ENCODE results near the gene ZBTB7C.

The ZBTB7C gene

DNA sequence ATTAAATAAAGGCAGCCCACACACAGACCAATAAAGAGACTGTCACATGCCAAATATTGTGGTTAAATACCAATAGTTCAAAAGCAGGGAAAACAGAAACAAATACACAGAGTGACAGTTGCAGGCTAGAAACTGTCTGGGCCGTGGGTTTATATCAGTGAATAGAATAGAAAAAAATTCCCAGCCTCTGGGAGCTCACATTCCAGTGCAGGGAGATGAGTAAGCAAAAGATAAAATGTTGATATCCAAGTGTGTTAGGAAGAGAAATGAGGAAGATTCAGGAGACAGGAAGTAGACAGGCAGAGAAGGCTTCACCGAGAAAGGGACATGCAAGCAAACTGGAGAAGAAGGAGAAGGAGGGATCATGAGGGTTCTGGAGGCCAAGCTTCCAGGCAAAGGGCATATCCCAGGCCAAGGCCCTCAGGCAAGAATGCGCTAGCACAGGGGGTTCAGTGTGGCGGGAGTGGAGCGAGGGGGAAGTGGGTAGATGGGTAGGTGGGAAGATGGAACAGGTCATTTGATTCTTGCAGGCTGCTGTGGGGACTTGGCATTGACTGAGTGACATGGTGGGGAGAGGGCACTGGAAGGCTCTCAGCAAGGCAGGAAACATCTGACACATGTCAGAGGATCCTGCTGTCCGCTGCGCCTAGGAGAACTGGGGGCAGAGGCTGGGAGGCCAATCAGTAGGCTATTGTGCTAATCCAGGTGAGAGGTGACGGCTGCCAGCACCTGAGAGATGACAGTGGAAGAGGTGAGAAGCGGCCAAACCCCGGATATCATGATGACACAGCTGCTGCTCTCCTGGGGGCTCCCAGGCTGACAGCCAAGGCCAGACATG lies 89.2 kb downstream of the ZBTB7C start:
- no peak for DNase-seq

DNA sequence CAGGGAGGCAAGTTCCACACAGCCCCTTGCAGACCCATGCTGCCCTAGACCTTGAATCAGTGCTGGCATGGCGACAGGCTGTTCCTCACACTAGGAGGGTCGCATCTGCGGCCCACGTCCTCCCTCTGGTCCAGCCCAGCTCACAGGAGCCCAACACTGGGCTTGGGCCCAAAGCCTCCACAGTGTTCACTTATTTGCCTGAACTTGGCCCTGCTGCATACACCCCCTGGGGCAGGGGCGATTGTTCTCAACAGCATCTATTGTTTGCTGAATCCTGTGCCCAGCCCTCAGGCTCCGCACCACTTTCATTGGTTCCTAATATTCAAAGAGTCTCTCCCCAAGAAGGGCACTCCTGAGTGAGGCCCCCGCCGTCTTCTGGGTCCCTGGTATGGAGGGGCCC lies 90.7 kb downstream of the ZBTB7C start:
- no peak for DNase-seq

GRCh38 chr18:48317781-48318381 lies 91.3 kb downstream of the ZBTB7C start:
- DNase-seq: no peak

- no peak for DNase-seq
Observed at GRCh38 chr18:48316177-48316576, 93.0 kb downstream of the ZBTB7C start.

DNA sequence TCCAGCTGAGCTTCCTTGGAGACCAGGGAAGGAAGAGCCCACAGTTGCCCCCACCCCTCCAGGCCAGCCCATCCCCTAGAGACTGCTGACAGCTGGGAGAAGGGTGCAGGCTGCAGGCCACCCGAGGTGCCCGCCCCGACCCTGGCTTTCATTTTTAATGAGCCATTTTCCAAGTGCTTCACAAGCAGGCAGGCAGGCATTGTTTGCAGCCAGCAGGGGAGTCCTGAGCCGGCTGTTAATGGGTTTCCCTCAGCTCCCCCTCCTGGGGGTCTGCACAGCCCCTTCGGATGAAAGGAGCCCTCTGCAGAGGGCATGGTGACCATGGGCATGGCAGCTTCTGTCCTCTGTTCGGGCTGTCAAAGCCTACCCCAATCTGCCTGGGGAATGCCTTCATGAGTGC lies 94.5 kb downstream of the ZBTB7C start:
- no peak for DNase-seq

DNA sequence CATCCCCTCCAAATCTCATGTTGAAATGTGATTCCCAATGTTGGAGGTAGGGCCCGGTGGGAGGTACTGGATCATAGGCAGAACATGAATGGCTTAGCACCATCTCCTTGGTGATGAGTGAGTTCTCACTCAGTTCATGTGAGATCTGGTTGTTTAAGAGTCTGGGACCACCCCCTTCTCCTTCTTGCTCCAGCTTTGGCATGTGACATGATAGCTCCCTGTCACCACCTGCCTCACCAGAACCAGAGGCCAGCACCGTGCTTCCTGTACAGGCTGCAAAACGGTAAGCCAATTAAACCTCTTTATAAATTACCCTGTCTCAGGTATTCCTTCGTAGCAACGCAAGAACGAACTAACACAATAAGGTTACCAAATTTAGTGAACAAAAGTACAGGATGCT lies 95.4 kb downstream of the ZBTB7C start:
- no peak for DNase-seq

- DNase-seq: no peak
Observed at GRCh38 chr18:48312066-48312465, 97.1 kb downstream of the ZBTB7C start.

GRCh38 chr18:48310999-48311398 lies 98.2 kb downstream of the ZBTB7C start:
- no peak for DNase-seq

GRCh38 chr18:48310353-48310752 lies 98.8 kb downstream of the ZBTB7C start:
- no peak for DNase-seq

GRCh38 chr18:48308755-48309575 lies 100.2 kb downstream of the ZBTB7C start:
- no peak for DNase-seq

DNA sequence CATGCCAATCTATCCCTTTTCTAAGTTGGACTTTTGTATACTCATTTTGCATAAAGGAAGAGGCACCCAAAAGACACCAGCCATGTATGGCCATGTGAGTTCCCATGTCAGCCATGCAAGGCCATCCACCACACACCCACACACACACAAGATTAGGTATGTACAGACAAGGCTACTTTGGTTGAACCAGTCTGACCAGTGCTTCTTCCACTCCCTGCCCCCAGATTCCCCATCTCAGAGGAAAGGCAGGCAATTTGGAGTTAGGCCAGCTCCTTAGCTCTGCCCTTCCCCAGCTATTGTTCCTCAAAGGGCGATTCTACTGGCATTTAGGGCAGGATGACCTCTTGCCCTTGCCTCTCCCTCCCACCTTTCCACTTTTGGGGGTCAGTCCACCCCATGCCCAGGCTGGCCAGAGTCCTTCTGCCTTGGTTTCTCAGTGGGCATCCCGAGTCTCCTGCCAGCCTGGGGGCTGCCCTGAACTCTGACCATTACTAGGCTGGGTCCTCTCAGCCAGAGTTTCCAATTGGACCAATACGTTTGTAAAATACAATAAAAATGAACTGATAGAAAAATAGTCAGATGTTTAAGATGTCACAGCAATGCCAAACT lies 101.1 kb downstream of the ZBTB7C start:
- no peak for DNase-seq

GRCh38 chr18:48306838-48307237 lies 102.3 kb downstream of the ZBTB7C start:
- no peak for DNase-seq

DNA sequence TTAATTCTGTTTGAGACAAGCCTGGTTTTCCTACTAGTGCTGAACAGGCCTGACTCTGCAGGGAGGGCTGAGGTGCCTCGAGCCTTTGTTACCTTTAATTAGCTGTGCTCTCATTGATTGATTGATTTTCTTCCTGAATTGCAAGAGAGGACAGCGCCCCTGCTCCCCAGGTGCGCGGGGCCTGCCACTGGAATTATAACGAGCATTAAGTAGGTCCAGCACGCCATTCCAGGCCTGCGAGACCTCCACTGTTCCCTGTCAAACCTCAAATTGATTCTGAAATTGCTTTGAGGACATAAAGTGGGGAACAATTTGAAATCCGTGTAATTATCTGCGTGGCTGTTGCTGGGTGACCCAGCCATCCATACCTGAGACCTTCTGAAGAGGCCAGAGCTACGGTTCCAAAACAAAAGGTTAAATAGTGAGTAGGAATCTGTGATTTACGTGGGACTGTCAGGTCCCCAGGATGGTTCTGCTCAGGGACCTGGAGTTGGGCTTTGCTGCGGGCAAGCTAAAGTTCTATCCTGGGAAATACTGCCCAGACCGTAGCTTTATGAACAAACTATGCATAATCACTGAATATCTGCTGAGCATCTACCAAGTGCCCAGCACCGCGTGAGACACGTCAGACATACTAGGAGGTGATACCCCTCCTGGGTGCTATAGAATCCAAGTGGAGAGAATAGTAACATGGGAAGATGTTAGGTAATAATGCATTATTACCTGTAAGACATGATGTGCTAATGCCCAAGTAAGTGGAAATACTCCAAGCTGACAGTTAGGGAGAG lies 104.1 kb downstream of the ZBTB7C start:
- DNase-seq: no peak

GRCh38 chr18:48303883-48304282 lies 105.3 kb downstream of the ZBTB7C start:
- DNase-seq: no peak

DNA sequence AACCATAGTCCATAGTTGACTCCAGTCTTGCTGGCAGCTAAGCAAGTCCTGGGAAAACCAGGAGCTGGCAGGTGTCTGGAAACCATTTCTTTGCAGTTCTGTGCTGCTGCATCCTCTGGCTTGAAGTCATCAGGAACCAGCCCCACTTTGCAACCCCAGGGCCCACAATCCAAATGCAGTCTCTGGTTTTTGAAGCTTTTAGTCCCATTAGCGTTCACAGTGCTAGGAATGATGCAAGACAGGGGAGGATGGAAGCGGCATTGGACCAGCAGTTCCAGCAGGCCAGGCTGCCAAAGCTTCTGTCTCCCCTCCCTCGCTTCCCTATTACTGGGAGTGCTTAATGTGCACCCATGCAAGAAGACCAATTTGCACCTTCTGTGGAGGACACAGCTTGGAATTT lies 106.4 kb downstream of the ZBTB7C start:
- DNase-seq: no peak

DNA sequence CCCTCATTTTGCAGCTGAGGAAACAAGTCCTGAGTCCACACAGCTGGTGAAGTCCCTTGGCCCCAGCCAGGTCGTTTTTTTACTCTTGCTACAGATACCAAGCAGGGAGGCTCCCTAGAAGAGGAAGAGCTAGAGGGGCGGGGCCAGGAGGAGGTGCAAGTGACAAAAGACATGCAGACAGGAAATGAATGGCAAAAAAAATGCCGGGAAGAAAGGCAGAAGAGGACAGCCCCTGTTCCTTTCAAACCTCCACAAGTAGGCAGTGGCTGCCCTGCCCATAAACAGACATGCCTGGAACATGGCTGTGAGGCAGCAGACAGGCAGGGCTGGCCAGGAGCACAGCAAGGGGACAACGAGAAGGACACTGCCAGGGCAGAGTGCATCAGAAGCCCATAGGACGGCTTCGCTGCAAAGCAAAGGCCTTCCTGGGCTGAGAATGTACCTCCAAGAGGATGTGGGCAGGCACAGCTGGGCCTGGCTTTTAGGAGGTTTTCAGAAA lies 108.7 kb downstream of the ZBTB7C start:
- DNase-seq: no peak

- DNase-seq: no peak
Observed at GRCh38 chr18:48297139-48297538, 112.0 kb downstream of the ZBTB7C start.

- no peak for DNase-seq
Observed at GRCh38 chr18:48296581-48296980, 112.6 kb downstream of the ZBTB7C start.

DNA sequence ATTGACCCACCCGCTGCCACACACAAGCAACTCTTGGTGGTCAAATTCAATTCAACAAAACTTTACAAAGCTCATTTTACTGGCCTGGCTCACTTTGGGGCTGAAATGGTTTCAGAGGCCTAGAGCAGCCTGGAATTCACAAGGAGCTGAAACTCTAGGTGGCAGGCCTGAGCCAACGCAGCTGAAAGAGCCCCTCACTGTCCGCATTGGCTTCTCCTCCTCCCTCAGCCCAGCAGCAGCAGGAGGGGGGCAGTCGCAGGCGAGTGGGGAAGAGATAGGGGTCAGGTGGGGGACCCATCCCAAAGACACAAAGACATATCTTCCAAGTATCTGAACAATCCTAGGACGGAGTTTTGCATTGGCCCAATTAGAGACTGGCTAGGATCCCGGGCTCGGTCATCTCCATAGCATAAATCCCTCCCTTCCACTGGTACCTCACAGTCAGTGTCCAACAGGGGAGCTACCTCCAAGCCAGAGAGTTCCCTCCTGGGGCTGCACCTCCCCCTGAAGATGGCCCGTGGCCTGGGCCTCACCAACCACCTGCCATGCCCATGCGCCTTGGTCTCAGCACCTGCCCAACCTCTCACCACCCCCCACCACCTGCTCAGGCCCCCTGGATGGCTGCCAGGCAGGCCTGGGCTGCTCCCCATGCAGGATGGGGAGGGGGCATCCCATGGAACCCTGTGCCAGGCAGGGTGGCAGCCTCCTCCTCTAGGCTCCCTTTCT lies 113.4 kb downstream of the ZBTB7C start:
- DNase-seq: no peak

GRCh38 chr18:48294899-48295585 lies 114.1 kb downstream of the ZBTB7C start:
- DNase-seq: no peak

Measured in DMS 273 treated with DMSO at 0.1 percent for 48 hours (cell line).